HEK293 (cell line): Measurements from ENCODE around the gene SDCBP2.
A peak's percentile ranks its signal among the peaks of the same experiment; 100 is the strongest.

Experiments
- CTCF ChIA-PET: fragments of 350-600 bp; formaldehyde crosslinking; extraction: SDS; loops from one replicate; lab custom pipeline; 2021; ENCODE audit warnings: antibody characterized with exemption; lab: Yijun Ruan, JAX
- POLR2A ChIA-PET: fragments of 300-600 bp; formaldehyde crosslinking; extraction: SDS; loops from one replicate; lab custom pipeline; 2020; ENCODE audit warnings: antibody characterized with exemption, inconsistent platforms; lab: Yijun Ruan, JAX
- H3K27ac ChIP-seq: fragments of 200-500 bp; sonication (Bioruptor generic); 2 replicates; pipeline ENCODE4 v1.5.1; 2014; ENCODE audit warnings: low read depth, low read length, control low read depth, inconsistent platforms; ENCODE audit errors: extremely low read depth
- H3K36me3 ChIP-seq, 2 experiments: fragments of 200-500 bp in 1 of 2; sonication (Bioruptor generic) in 1 of 2; 1 replicate in 1 of 2; 2 replicates in 1 of 2; pipeline ENCODE4 v1.5.1; 2014 to 2017; ENCODE audit warnings: inconsistent platforms in 2 of 2, low read length in 2 of 2; ENCODE audit not compliant: control insufficient read depth in 2 of 2, insufficient read depth in 1 of 2
- H3K4me1 ChIP-seq: fragments of 200-500 bp; sonication (Bioruptor generic); 2 replicates; pipeline ENCODE4 v1.5.1; 2014; ENCODE audit warnings: mild to moderate bottlenecking, low read length, inconsistent platforms; ENCODE audit not compliant: control insufficient read depth, insufficient read depth
- H3K4me3 ChIP-seq: 2 replicates; pipeline ENCODE4 v1.5.1; 2011; ENCODE audit warnings: low read depth, mild to moderate bottlenecking, control low read depth, low read length, moderate library complexity
- H3K9me3 ChIP-seq: fragments of 200-500 bp; sonication (Bioruptor generic); 2 replicates; pipeline ENCODE4 v1.5.1; 2014; ENCODE audit warnings: low read depth, low read length, inconsistent platforms; ENCODE audit not compliant: control insufficient read depth, insufficient read depth
- BCL11A ChIP-seq: fragments of 450-650 bp; formaldehyde crosslinking; IDR thresholded peaks from 2 replicates; pipeline ENCODE4 v1.5.1; 2016; ENCODE audit warnings: low read depth, missing biosample characterization, missing genetic modification characterization
- KLF16 ChIP-seq: fragments of 450-650 bp; formaldehyde crosslinking; IDR thresholded peaks from 2 replicates; pipeline ENCODE4 v1.5.1; 2017; ENCODE audit warnings: missing biosample characterization, missing genetic modification characterization
- MEIS1 ChIP-seq: sonication (generic); formaldehyde crosslinking; IDR thresholded peaks from 2 replicates; pipeline ENCODE4 v1.8.1; 2022; ENCODE audit warnings: missing genetic modification reagents, mild to moderate bottlenecking, borderline replicate concordance
- TRIM28 ChIP-seq: IDR thresholded peaks from 2 replicates; pipeline ENCODE4 v1.6.1; 2011; ENCODE audit warnings: low read length, control low read depth, borderline replicate concordance
- ZBTB20 ChIP-seq: fragments of 450-650 bp; formaldehyde crosslinking; IDR thresholded peaks from 2 replicates; pipeline ENCODE4 v1.5.1; 2016; ENCODE audit warnings: missing biosample characterization, missing genetic modification characterization
- ZNF114 ChIP-seq: fragments of 450-650 bp; formaldehyde crosslinking; IDR thresholded peaks from 2 replicates; pipeline ENCODE4 v1.5.0; 2017; ENCODE audit warnings: missing biosample characterization, missing genetic modification characterization
- ZNF138 ChIP-seq: fragments of 450-650 bp; formaldehyde crosslinking; IDR thresholded peaks from 2 replicates; pipeline ENCODE4 v1.5.1; 2016; ENCODE audit warnings: missing biosample characterization, missing genetic modification characterization, borderline replicate concordance
- ZNF157 ChIP-seq: fragments of 450-650 bp; formaldehyde crosslinking; IDR thresholded peaks from 2 replicates; pipeline ENCODE4 v1.5.1; 2016; ENCODE audit warnings: missing biosample characterization, missing genetic modification characterization
- ZNF169 ChIP-seq: fragments of 450-650 bp; formaldehyde crosslinking; IDR thresholded peaks from 2 replicates; pipeline ENCODE4 v1.5.1; 2016; ENCODE audit warnings: missing biosample characterization, missing genetic modification characterization
- ZNF239 ChIP-seq: fragments of 450-650 bp; formaldehyde crosslinking; IDR thresholded peaks from 2 replicates; pipeline ENCODE4 v1.5.1; 2016; ENCODE audit warnings: missing biosample characterization, missing genetic modification characterization
- ZNF324 ChIP-seq: fragments of 450-650 bp; formaldehyde crosslinking; IDR thresholded peaks from 2 replicates; pipeline ENCODE4 v1.5.1; 2016; ENCODE audit warnings: missing biosample characterization, missing genetic modification characterization
- ZNF585B ChIP-seq: fragments of 450-650 bp; formaldehyde crosslinking; IDR thresholded peaks from 2 replicates; pipeline ENCODE4 v1.5.1; 2016; ENCODE audit warnings: missing biosample characterization, missing genetic modification characterization
- ZNF654 ChIP-seq: fragments of 450-650 bp; formaldehyde crosslinking; IDR thresholded peaks from 2 replicates; pipeline ENCODE4 v1.5.1; 2016; ENCODE audit warnings: low read depth, missing biosample characterization, missing genetic modification characterization
- ZNF707 ChIP-seq: fragments of 450-650 bp; formaldehyde crosslinking; IDR thresholded peaks from 2 replicates; pipeline ENCODE4 v1.5.1; 2016; ENCODE audit warnings: missing biosample characterization, missing genetic modification characterization
- ZNF785 ChIP-seq: fragments of 450-650 bp; formaldehyde crosslinking; IDR thresholded peaks from 2 replicates; pipeline ENCODE4 v1.5.1; 2016; ENCODE audit warnings: missing biosample characterization, missing genetic modification characterization
- TF ChIP-seq, protein P1 (sequence below): fragments of 450-650 bp; formaldehyde crosslinking; IDR thresholded peaks from 2 replicates; pipeline ENCODE4 v1.5.1; 2016; ENCODE audit warnings: missing biosample characterization, missing genetic modification characterization
- TF ChIP-seq, protein P2 (sequence below): fragments of 450-650 bp; formaldehyde crosslinking; IDR thresholded peaks from 2 replicates; pipeline ENCODE4 v1.5.1; 2016; ENCODE audit warnings: missing biosample characterization, missing genetic modification characterization

Gene SDCBP2

GRCh38 chr20:1323830-1324597 is 4.9 kb downstream of the SDCBP2 start:
- TF ChIP-seq ZNF138 (tag by site-specific recombination) = no peak
- peak; percentile 76 for TF ChIP-seq ZNF157 (tag by site-specific recombination)
- TF ChIP-seq ZNF707 = no peak
- TF ChIP-seq, protein P1, sequence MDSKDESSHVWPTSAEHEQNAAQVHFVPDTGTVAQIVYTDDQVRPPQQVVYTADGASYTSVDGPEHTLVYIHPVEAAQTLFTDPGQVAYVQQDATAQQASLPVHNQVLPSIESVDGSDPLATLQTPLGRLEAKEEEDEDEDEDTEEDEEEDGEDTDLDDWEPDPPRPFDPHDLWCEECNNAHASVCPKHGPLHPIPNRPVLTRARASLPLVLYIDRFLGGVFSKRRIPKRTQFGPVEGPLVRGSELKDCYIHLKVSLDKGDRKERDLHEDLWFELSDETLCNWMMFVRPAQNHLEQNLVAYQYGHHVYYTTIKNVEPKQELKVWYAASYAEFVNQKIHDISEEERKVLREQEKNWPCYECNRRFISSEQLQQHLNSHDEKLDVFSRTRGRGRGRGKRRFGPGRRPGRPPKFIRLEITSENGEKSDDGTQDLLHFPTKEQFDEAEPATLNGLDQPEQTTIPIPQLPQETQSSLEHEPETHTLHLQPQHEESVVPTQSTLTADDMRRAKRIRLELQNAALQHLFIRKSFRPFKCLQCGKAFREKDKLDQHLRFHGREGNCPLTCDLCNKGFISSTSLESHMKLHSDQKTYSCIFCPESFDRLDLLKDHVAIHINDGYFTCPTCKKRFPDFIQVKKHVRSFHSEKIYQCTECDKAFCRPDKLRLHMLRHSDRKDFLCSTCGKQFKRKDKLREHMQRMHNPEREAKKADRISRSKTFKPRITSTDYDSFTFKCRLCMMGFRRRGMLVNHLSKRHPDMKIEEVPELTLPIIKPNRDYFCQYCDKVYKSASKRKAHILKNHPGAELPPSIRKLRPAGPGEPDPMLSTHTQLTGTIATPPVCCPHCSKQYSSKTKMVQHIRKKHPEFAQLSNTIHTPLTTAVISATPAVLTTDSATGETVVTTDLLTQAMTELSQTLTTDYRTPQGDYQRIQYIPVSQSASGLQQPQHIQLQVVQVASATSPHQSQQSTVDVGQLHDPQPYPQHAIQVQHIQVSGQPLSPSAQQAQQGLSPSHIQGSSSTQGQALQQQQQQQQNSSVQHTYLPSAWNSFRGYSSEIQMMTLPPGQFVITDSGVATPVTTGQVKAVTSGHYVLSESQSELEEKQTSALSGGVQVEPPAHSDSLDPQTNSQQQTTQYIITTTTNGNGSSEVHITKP (tag by site-specific recombination) = peak; percentile 61
- no peak for TF ChIP-seq BCL11A (tag by site-specific recombination)
- ChIA-PET POLR2A (no interaction called here), CTCF (interaction anchor here (0.6 to 3.6 kb wide), 5 partner anchors 9 to 113 kb away, joined by 4 to 14 read pairs (median 5); no protein-coding TSS in a partner anchor)
- H3K27ac ChIP-seq = no peak overlapping the region
- H3K36me3 ChIP-seq = peaks cover 0 to 21% of the 10 kb centered on the region in 2 experiments; a peak in 2 of 3 replicates
- H3K4me1 ChIP-seq = peaks cover 16% of the 10 kb centered on the region
- H3K9me3 ChIP-seq = no peaks in the 10 kb centered on the region
- H3K4me3 ChIP-seq = no peak overlapping the region

- H3K27ac ChIP-seq = no peak overlapping the region
- ChIA-PET CTCF (interaction anchor here (1.0 to 3.6 kb wide), 4 partner anchors 8 to 181 kb away, joined by 4 to 14 read pairs (median 4); no protein-coding TSS in a partner anchor), POLR2A (no interaction called here)
- TF ChIP-seq ZNF324 (tag by site-specific recombination) (no peak), ZNF169 (no peak), ZNF654 (no peak)
- TF ChIP-seq, protein P2, sequence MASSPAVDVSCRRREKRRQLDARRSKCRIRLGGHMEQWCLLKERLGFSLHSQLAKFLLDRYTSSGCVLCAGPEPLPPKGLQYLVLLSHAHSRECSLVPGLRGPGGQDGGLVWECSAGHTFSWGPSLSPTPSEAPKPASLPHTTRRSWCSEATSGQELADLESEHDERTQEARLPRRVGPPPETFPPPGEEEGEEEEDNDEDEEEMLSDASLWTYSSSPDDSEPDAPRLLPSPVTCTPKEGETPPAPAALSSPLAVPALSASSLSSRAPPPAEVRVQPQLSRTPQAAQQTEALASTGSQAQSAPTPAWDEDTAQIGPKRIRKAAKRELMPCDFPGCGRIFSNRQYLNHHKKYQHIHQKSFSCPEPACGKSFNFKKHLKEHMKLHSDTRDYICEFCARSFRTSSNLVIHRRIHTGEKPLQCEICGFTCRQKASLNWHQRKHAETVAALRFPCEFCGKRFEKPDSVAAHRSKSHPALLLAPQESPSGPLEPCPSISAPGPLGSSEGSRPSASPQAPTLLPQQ = no peak
- peaks cover 0 to 14% of the 10 kb centered on the region in 2 experiments; a peak in 2 of 3 replicates for H3K36me3 ChIP-seq
- no peak overlapping the region for H3K4me3 ChIP-seq
- H3K4me1 ChIP-seq = peaks cover 12% of the 10 kb centered on the region
- H3K9me3 ChIP-seq = no peaks in the 10 kb centered on the region
Measured at GRCh38 chr20:1323256-1323655, 5.7 kb downstream of the SDCBP2 start.

DNA sequence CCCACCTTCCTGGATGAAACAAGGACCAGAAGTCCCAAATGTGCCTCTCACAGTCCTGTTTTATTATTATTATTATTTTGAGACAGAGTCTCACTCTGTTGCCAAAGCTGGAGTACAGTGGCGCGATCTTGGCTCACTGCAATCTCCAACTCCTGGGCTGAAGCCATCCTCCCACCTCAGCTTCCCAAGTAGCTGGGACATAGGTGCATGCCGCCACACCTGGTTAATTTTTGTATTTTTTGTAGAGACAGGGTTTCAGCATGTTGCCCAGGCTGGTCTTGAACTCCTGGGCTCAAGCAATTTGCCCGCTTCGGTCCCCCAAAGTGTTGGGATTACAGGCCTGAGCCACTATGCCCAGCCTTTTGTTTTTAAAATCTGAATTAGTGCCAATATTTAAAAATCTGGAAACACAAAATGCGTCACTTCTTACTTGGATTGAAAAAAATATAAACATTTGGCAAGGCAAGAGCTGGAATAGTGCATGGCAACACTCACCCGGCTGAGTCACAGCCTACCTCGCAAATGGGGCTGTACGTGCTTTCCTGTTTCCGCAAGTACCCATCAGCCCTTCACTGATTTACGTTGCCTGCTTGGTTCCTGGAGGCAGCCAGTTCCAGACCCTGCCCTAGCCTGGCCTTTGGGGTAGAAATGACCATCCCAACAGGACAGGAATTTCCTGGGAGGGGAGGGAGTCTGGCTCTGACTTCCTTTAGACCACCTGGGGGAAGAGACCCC is 6.3 kb downstream of the SDCBP2 start:
- CTCF ChIA-PET = interaction anchor here (1.0 to 3.6 kb wide), 4 partner anchors 8 to 181 kb away, joined by 4 to 14 read pairs (median 4); no protein-coding TSS in a partner anchor
- no peak overlapping the region for H3K27ac ChIP-seq
- H3K9me3 ChIP-seq = no peaks in the 10 kb centered on the region
- TF ChIP-seq KLF16 (tag by site-specific recombination) (no peak), MEIS1 (CRISPR knock-in tag) (no peak), ZNF785 (tag by site-specific recombination) (no peak), ZBTB20 (tag by site-specific recombination) (no peak), ZNF239 (tag by site-specific recombination) (no peak), ZNF114 (no peak), ZNF585B (tag by site-specific recombination) (no peak), TRIM28 (no peak)
- peaks cover 12% of the 10 kb centered on the region for H3K4me1 ChIP-seq
- no peak overlapping the region for H3K4me3 ChIP-seq
- H3K36me3 ChIP-seq = peaks cover 0 to 13% of the 10 kb centered on the region in 2 experiments; a peak in 1 of 3 replicates
- POLR2A ChIA-PET = no interaction called here
